Suprapubic skin (tissue), 3 donors: ENCODE results near the gene CUEDC1.

Experiments
- CTCF ChIP-seq, 2 donors: fragments of 200-600 bp in 1 of 2; fragments of 450-650 bp in 1 of 2; sonication (generic) in 1 of 2; IDR thresholded peaks; one replicate each; pipeline ENCODE4 v1.5.1; 2016 to 2019; ENCODE audit warnings: antibody characterized with exemption in 2 of 2, mild to moderate bottlenecking in 1 of 2, moderate library complexity in 1 of 2
- POLR2A ChIP-seq, 2 donors: fragments of 450-650 bp; IDR thresholded peaks; one replicate each; pipeline ENCODE4 v1.6.1; 2017; ENCODE audit warnings: antibody characterized with exemption in 2 of 2, mild to moderate bottlenecking in 2 of 2, moderate library complexity in 2 of 2

GRCh38 chr17:57994436-57994835 lies 39.2 kb upstream of the CUEDC1 start:
- TF ChIP-seq POLR2A (IDR thresholded peaks at IDR 0.05) = no peak
- TF ChIP-seq CTCF (IDR thresholded peaks at IDR 0.05) = no peak
